GM18517 (cell line): ENCODE data around the gene RCAN2.
"Not testable (repeated sequence)": the region's sequence is repeated elsewhere in the genome, so short reads cannot be mapped to it uniquely, and the experiment has no call there.

Source experiments
- ATAC-seq: cut with Tn5 transposase; IDR thresholded peaks from one replicate; pipeline ENCODE4 v1.9.1; 2021; ENCODE audit warnings: mild to moderate bottlenecking, moderate library complexity; ENCODE audit not compliant: unreplicated experiment

Gene RCAN2

DNA sequence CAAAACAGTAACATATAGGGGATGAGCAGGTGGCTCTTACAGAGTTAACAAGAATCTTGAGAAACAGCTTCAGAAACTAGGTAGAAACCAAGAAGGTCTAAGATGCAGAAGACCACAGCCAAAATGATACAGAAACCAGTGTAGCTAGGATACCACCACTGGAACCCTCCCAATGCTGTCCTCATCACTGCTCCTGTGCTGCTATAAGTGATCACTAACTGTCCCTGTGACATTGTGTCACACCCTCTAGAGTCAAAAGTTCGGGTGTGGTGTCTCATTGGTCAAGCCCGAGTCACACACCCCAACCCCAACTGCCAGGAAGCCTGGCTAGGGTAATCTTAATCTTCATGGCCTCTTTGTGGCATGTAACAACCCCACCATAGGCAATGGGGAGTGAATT is 153.1 kb downstream of the RCAN2 start:
- ATAC-seq, result no peak

DNA sequence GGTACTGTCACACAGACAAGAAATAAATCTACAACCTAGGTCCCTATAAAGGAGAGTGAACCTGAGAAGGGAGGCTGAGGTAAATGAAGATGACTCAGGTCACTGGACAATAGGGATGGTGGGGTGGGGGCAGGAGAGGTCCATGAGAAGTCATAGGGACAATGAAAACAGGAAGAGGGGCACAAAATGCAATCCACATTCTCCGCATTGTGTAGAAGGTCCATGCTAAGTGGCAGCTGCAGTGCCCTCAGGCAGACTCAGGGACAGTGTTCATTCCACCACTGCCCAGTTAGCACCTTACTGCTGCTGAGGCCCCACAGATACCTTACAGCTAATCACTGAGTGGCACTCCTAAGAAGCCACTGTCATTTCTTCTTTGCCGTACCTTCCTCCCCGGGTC is 156.8 kb downstream of the RCAN2 start:
- ATAC-seq, result no peak

GRCh38 chr6:46333481-46333880 is 157.8 kb downstream of the RCAN2 start:
- ATAC-seq, result no peak

DNA sequence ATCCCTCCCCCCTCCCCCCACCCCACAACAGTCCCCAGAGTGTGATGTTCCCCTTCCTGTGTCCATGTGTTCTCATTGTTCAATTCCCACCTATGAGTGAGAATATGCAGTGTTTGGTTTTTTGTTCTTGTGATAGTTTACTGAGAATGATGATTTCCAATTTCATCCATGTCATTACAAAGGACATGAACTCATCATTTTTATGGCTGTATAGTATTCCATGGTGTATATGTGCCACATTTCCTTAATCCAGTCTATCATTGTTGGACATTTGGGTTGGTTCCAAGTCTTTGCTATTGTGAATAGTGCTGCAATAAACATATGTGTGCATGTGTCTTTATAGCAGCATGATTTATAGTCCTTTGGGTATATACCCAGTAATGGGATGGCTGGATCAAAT is 158.8 kb downstream of the RCAN2 start:
- not testable (repeated sequence) for ATAC-seq

GRCh38 chr6:46331461-46331860 is 159.8 kb downstream of the RCAN2 start:
- no peak for ATAC-seq

DNA sequence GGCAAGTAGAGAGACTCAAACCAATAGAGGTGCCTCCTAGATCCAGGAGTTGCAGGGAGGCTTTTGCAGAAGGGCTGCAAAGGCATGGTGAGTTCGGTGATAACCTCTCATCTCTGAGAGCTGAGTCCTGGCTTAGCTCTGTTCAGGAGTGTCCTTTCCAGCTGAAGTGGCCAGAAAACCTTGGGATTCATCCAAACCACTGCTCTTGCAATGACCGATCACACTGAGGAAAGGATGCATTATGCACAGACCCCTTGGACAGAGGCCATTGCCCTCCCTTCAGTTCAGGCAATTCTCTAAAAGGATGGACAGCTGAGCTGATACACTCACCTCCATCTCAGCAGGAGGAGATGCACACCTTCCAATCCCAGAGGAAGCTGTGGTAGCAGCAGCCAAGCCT is 161.7 kb downstream of the RCAN2 start:
- no peak for ATAC-seq

DNA sequence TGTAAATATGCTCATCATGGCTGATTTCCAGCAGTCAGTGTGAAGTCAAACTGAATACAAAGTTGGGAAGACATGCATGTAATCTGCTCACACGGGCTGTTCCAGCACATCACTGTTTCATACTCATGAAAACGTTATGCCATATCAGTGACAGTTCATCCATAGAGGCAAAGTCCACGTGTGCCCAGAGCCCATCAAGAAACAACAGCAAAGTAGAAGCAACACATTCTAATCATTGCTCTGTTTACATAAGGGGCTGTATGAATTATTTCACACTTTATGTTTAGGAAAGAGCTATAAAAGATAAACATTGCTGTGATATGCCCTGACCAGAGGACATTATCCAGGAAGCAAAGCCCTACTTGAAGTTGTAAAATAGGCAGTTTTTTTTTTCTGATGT is 163.5 kb downstream of the RCAN2 start:
- no peak for ATAC-seq

GRCh38 chr6:46325561-46326530 is 165.4 kb downstream of the RCAN2 start:
- ATAC-seq, result no peak

DNA sequence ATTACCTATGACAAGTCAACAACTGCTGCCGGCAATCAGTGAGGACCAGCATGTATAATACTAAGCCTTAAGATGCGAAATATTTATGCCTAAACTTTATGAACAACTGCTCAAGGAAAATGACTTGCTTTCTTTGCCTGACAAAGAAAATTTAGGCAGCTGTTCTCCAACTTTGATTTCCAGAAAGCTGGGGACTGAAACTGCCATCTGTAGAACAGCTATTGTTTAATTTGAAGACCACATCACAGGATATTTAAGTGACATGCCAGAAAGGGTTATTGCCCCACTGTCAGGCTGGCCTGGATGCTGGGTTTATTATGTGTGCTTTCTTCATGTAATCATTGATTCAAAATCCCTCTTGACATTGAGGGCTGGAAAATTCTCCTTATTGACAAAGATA is 166.5 kb downstream of the RCAN2 start:
- no peak for ATAC-seq

DNA sequence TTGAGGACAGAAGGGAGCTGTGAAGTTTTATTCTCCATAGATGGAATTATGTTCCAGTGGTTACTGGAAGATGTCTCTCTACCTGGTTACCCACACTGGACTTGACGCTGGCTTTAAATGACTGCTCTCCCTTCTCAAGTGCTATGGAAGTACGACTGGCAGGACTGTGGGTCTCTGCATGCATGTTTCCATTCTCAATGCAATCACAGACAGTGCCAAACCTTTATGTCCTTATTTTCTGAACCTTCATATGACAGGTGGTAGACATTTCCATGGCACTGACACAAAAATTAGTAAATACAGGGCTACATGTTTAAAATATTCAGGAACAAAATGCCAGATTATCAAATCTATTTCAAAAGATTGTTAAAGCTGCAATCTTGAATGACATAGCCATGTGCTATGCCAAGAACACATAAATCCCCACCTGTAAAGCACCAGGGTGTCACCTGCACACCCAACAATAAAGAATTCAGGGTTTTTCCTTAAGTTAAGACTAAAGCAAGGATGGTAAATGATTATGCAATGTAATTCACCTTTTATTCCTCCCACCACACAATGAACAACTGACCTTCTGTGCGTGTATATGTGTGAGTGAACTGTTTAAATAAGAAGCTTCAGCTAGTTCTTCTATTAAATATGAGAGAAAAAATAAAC is 167.2 kb downstream of the RCAN2 start:
- no peak for ATAC-seq

GRCh38 chr6:46323312-46323965 is 167.8 kb downstream of the RCAN2 start:
- no peak for ATAC-seq

- ATAC-seq, result no peak
Measured at GRCh38 chr6:46320505-46320904, 170.7 kb downstream of the RCAN2 start.

- ATAC-seq, result no peak
Measured at GRCh38 chr6:46315589-46315988, 175.7 kb downstream of the RCAN2 start.

DNA sequence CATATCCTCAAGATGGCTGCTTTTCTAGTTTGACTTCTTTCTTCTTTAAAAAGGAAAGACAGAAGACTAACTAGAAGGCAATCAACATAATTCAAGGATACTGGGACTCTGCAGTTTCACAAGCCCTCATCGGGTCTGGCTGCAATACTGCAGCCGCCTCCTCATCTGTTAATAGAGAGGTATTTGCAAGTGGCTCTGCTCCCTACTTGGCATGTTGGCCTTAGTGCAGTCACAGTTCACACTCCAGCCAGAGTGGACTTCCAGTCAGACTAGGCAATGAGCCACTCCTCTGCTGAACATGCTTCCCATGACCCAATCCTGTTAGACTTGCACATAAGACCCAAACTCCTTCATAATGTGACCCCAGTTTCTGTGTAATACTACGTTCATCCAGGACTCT is 178.6 kb downstream of the RCAN2 start:
- ATAC-seq, result no peak

DNA sequence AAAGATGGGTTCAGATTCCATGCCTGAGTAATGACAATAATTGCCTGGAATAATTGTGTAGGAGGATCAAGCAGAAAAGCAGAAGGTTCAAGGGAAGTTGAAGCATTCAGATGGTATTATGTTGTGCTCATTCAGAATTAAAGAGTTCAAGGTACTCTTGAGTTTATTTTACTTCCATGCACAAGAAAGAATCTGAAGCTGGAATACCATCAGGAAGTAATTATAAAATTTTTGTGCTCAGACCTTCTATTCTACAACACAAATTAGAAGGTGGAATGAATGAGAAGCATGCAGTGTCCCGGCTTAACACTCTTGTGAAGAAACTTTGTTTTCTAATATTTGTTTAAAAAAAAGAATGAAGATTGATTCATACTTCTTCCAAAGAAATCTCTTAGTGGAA is 181.1 kb downstream of the RCAN2 start:
- ATAC-seq, result no peak

- ATAC-seq, result no peak
Measured at GRCh38 chr6:46306431-46306830, 184.8 kb downstream of the RCAN2 start.

GRCh38 chr6:46305833-46306232 is 185.4 kb downstream of the RCAN2 start:
- ATAC-seq, result no peak

DNA sequence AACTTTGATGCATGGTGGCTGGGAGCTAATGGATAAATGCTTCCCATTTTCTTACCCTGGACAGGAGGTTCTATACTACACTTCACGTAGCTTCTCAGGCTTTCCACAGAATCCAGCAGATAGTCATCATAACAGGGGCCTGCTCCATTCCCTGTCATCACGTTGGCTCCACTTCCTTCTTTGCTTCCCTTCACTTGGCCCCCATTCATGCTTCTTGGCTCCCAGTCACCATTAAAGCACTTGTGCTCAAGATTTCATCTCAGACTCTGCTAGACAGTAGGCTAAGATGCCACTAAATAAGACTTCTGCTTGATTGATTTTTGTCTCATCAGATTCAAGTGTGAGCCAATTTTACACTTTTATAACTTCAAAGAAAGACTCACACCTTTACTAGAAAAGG is 186.0 kb downstream of the RCAN2 start:
- ATAC-seq, result no peak

- no peak for ATAC-seq
Measured at GRCh38 chr6:46302816-46303215, 188.4 kb downstream of the RCAN2 start.

GRCh38 chr6:46302176-46302575 is 189.1 kb downstream of the RCAN2 start:
- no peak for ATAC-seq

DNA sequence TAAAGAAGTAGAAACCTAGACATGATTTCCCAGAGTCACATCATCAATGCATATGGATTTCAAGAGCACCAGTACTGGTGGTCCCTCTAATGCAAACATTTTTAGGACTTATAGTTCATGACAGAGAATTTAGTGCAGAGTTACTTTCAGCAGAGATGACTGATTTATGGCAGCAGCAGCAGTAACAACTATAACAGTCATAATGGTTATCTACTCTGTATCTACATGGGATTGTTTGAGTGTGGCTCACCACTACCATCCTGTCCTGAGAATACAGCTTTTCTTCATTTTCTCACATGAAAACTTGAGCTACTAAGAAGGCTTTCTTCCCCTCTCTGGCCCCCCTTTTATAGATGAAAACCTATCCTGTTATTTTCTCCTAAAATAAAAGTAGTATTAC is 192.0 kb downstream of the RCAN2 start:
- ATAC-seq, result no peak

DNA sequence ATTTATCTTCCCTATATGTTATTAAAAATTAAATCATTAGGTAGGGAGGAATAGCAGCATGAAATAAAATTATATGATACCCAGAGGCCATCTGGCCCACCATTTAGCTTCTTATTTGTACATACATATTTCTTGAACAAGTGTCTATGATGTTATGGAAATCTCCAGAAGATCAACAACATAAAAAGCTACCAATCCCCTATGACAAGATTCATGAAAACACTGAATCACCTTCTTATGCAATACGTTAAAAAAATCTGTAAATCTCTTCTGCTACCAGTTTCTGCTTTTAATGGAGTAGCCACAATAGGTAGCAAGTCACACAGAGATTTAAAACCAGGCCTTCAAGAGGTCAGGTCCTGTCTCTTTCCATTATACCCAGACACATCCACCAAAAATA is 194.7 kb downstream of the RCAN2 start:
- no peak for ATAC-seq
